ENCODE results near the gene ADI1. TPM values are rescaled to one million over a fixed set of nuclear protein-coding genes. Genes with fewer than 3 reads are reported as not detected.

ADI1 gene
- total and polyA plus RNA-seq, 7 experiments from 2014 or later, result 26.4 to 73.3 (median 39.6) TPM

DNA sequence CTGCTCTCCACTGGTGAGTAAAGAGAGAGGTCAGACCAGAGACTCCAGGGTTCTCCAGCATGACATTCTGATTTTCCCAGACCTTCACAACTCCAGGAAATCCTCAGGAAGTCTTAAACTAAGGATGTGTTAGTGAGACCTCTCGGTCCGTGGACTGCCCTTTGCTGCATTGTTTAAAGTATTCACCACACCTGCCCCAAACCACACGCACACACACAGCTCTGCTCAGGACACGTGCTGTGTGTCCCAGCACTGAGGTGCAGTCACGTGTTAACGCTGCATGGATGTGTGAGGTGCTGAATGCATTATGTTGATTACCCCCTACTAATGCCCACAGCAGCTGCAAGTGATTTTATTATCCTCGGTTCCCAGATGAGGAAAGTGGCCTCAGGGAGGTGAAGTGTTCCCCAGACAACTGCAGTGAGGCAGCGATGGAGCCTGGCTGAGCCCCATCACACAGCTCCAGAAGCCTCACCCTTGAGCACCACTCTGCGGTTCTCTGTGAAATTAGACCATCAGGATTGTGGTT, 71.5 kb downstream of the ADI1 start:
- ChIA-PET POLR2A (no interaction called here), CTCF (no interaction called here)
- DNase-seq (no peak), ATAC-seq (no peak)
- H3K4me1 ChIP-seq (ENCODE audit: control insufficient read depth in 2 of 2, insufficient read depth in 2 of 2, low read length in 2 of 2), result no peaks in the 10 kb centered on the region
- H3K4me3 ChIP-seq (ENCODE audit: low read length), result no peak overlapping the region
- H3K36me3 ChIP-seq (ENCODE audit: control insufficient read depth in 2 of 3, insufficient read depth in 3 of 3, low read length in 3 of 3), result peaks cover 0 to 92% (median 5%) of the 10 kb centered on the region in 3 experiments
- intact Hi-C loops (cut with micrococcal nuclease), result no loop called here
- Mint-ChIP-seq H3K9me3 (no peaks in the 10 kb centered on the region), H3K36me3 (peaks cover 3 to 64% (median 13%) of the 10 kb centered on the region in 5 donors), H3K4me3 (no peak overlapping the region), H3K27me3 (no peaks in the 10 kb centered on the region), H3K4me1 (peaks cover 0 to 2% (median 0%) of the 10 kb centered on the region in 7 donors), H3K27ac (peak overlapping the region in 1 of 9 donors; percentile 56)
- no peaks in the 10 kb centered on the region for H3K9me3 ChIP-seq (ENCODE audit: control insufficient read depth in 2 of 3, low read length in 3 of 3)
- H3K27me3 ChIP-seq (ENCODE audit: control insufficient read depth in 2 of 2, insufficient read depth in 2 of 2, low read length in 2 of 2), result no peaks in the 10 kb centered on the region
- no peak overlapping the region for H3K27ac ChIP-seq (ENCODE audit: low read depth, low read length)

Other genes starting within 250 kb of the ADI1 start
- gene EIPR1, start 141.7 kb downstream of the ADI1 start, total RNA-seq, result 10 to 100 TPM; 24.4 to 46.2 (median 25.5) TPM
- 10 to 100 TPM; 34.4 to 40.2 TPM for gene EIPR1, start 141.7 kb downstream of the ADI1 start, polyA plus RNA-seq
- gene TRAPPC12, start 139.8 kb downstream of the ADI1 start, total RNA-seq, result 100 to 1,000 TPM in 4 of 5 experiments, 10 to 100 TPM in 1; 90.5 to 160 (median 121) TPM
- 10 to 100 TPM; 29.8 to 44.5 TPM for gene TRAPPC12, start 139.8 kb downstream of the ADI1 start, polyA plus RNA-seq
- 10 to 100 TPM; 17.6 to 31.2 (median 23.4) TPM for gene RNASEH1, start 38.8 kb upstream of the ADI1 start, total RNA-seq
- gene RNASEH1, start 38.8 kb upstream of the ADI1 start, polyA plus RNA-seq, result 10 to 100 TPM; 31.1 to 37.6 TPM
- gene RPS7, start 55.7 kb upstream of the ADI1 start, total RNA-seq, result 1,000 to 10,000 TPM; 1,197 to 1,878 (median 1,602) TPM
- gene RPS7, start 55.7 kb upstream of the ADI1 start, polyA plus RNA-seq, result 1,000 to 10,000 TPM; 1,224 to 1,352 TPM
- under 1 TPM in 1 of 5 experiments, not detected in 4; 0.48 TPM for gene COLEC11, start 75.6 kb upstream of the ADI1 start, total RNA-seq
- under 1 TPM in 1 of 2 donors, not detected in 1; 0.46 TPM for gene COLEC11, start 75.6 kb upstream of the ADI1 start, polyA plus RNA-seq
- gene ALLC, start 138.7 kb upstream of the ADI1 start, total RNA-seq, result not detected
- not detected for gene ALLC, start 138.7 kb upstream of the ADI1 start, polyA plus RNA-seq
- not detected for gene DCDC2C, start 184.0 kb upstream of the ADI1 start, total RNA-seq
- not detected for gene DCDC2C, start 184.0 kb upstream of the ADI1 start, polyA plus RNA-seq

Measured in naive thymus-derived CD4-positive, alpha-beta T cell (primary cell).